Stimulated activated CD8-positive, alpha-beta memory T cell treated with anti-CD3 and anti-CD28 coated beads, Interleukin-4, amount 100 ng/mL, for 4 hours (primary cell): ENCODE measurements around the gene CEP162.
"Not testable (repeated sequence)": the region's sequence is repeated elsewhere in the genome, so short reads cannot be mapped to it uniquely, and the experiment has no call there.

Experiments used
- DNase-seq, 2 donors: peaks; one replicate each; pipeline ENCODE4 v3.0.0-alpha.2; 2020; ENCODE audit warnings: low read depth in 2 of 2, low spot score in 1 of 2

The CEP162 gene

DNA sequence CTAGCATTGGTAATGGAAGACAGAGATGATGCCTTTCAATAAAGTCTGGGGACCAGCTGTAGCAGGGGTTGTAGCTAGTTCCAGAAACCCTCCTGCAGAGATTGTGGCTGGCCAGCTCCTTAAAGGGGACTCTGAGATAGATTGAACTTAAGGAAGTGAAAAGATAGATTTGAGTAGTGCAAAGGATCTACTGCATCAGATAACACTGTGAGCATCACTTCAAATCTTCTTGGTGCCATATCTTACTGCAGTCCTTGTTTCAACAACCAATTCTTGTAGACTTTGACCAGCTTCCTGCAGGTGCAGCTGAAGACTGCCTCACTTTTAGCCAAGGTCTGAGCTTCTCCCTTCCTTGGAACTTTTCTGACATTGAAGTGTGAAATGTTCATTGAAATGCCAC is 14.8 kb upstream of the CEP162 start:
- DNase-seq = no peak

- no peak for DNase-seq
Measured at GRCh38 chr6:84228198-84228543, 728 bp upstream of the CEP162 start.

DNA sequence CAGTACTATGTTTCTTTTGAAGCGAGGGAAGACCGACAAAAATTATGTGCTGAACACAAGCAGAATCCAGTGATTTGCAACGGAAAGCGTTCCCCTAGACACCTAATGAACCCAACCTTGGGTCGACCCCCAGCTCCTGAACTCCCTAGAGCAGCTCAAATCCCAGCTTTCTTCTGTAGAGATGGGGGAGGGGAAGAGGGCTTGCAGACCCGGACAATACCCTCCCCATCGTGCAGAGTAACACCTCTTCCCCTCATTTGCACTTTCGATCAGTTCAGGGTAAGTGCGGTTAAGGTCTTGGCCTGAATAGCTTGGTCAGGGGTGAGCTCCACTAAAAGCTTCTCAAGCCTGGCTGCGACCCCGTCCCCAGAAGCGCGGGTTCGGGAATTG is 404 bp downstream of the CEP162 start:
- DNase-seq = no peak

- DNase-seq = no peak
Measured at GRCh38 chr6:84224251-84224650, 3.2 kb downstream of the CEP162 start.

GRCh38 chr6:84223608-84224007 is 3.8 kb downstream of the CEP162 start:
- DNase-seq = not testable (repeated sequence)

DNA sequence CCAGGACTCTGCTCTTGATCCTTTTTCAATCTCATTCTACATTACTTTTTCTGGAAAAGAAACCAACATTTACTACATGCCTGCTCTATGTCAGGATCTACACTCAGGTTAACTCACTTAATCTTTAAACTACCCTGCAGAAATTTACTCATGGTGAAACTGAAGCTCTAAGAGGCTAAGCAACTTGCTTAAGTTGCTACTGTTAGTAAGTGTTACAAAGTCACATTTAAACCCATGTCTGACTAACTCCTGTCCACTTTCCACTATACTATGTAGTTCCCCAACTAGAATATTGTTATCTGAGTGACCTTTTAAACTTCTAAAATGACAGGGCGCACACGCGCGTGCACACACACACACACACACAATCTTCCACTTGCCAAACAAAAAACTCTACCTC is 5.0 kb downstream of the CEP162 start:
- DNase-seq = no peak

GRCh38 chr6:84220809-84221409 is 6.5 kb downstream of the CEP162 start:
- DNase-seq = no peak

DNA sequence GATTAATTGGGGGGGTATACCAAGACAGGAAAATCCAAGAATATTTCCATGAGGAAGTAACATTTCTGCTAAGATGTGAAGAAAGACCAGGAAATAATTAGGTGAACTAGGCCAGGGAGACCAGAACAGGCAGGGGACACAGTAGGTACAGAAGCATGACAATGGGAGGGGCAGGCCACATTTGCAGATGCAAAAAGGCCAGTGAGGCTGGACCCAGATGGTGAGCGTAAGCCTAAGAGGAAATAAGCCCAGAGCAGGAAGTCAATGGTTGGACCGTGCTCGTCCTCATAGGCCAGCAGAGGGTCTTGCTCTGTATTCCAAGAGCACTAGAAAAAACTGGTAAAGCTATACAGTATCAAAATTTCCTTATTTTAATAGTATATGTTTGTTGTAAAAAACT is 9.4 kb downstream of the CEP162 start:
- DNase-seq = no peak

GRCh38 chr6:84213217-84213616 is 14.2 kb downstream of the CEP162 start:
- no peak for DNase-seq

- DNase-seq = no peak
Measured at GRCh38 chr6:84204011-84204410, 23.4 kb downstream of the CEP162 start.

DNA sequence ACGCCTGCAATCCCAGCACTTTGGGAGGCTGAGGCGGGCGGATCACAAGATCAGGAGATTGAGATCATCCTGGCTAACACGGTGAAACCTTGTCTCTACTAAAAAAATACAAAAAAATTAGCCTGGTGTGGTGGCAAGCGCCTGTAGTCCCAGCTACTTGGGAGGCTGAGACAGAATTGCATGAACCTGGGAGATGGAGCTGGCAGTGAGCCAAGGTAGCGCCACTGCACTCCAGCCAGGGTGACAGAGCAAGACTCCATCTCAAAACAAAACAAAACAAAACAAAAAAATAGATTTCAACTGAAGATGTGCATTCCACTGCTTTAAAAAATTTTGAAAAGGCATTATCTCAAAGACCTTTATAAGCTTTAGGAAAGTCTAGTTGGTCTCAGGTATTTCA is 27.5 kb downstream of the CEP162 start:
- not testable (repeated sequence) for DNase-seq

DNA sequence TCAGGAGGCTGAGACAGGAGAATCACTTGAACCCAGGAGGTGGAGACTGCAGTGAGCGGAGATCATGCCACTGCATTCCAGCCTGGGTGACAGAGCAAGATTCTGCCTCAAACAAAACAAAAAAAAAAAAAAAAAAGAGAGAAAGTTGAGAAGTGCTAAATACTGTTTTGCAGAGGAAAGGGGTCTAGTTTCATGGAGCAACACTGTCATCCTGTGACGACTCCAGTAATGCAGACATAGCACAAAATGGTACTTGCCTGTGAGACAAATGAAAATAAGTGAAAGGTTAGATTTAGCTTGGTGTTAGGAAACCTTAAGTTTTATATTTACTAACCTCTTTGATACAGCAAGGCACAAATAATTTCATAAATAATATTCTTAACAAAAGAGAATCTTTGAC is 29.7 kb downstream of the CEP162 start:
- DNase-seq = no peak

GRCh38 chr6:84193114-84193708 is 34.2 kb downstream of the CEP162 start:
- no peak for DNase-seq

GRCh38 chr6:84191802-84192201 is 35.6 kb downstream of the CEP162 start:
- DNase-seq = no peak

GRCh38 chr6:84189356-84189755 is 38.1 kb downstream of the CEP162 start:
- DNase-seq = not testable (repeated sequence)

DNA sequence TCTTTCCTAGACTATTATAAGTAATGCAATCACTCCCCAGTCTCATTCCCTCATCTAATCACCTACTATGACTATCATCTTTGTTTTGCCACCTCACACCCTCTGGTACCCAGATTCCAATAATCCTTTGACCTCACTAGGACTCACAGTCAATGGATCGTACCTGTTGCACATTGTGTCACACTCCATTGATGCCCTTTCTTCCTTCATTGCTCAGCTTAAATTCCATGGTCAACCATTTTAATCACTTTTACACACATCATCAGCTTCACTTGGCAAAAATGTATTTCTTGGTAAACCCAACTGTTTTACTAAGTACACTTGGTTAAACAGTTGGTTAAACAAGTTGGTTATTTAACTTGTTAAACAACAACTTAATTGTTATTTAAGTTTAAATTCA is 44.0 kb downstream of the CEP162 start:
- DNase-seq = no peak

DNA sequence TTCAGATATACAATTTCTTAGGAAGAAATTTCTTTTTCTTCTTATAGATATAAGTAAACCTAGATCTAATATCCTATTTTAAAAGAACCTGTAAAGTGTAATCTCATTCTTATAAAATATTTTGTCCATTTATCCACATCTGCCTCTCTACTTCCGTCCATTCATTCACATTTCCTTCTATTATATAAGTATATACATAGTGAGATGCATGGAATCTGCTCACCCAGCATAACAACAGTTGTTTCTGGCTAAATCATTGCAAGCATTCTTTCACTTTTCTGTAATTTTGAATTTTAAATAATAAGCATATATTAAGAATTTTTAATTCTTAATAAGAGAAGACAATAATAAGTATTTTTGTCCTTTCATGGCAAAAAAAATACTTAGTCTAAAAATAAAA is 45.4 kb downstream of the CEP162 start:
- no peak for DNase-seq

DNA sequence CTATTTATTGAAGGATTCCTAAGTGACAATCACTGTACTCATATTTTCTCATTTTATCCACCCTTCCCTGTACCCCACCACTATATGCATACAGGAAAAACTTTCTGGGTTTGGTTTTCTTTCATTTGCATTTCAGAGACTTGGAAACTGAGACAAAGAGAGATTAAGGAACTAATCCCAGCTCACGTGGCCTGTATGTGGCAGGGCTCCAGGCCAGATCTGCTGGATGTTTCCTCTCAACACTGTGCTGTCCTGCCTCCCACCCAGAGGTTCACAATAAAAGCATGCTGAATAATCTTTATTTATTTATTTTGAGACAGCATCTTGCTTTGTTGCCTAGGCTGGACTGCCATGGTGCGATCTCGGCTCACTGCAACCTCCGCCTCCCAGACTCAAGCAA is 50.2 kb downstream of the CEP162 start:
- DNase-seq = no peak

DNA sequence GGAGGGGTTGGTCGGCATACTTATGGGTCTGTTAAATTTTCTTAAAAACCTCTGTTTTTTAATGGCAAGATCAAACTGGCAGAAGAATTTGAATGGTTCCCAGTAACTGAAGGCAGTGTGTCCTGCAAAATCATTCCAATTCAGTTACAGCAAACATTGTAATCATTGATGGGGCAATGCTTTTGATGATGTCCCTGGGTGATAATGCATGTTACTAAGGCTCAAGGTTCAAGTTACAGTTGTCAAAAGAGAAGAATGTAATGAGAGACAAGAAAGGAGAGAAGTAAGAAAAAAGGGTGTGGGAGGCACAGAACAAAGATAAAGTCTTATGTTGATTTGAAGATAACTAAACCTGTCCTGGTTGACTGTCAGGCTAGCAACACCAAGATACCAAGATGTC is 54.9 kb downstream of the CEP162 start:
- no peak for DNase-seq

DNA sequence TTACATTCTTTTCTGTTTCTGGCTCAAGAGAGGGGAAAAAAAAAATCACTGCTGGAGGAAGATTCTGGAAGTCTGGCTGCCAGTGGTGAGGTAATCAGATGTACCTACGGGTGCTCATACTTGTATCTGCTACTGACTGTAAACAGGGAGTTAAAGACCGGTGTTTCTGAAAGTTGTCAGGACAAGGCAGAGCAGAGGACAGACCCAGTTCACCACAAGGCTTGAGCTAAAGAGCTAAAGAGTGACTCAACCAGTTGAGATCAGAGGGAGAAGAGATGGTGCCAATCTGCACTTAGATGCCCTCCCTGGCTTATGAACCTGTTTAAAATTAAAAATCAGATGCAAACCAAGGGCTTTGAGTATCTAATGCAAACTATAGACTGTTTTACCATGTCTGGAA is 55.4 kb downstream of the CEP162 start:
- DNase-seq = no peak

GRCh38 chr6:84167457-84167856 is 60.0 kb downstream of the CEP162 start:
- DNase-seq = no peak

GRCh38 chr6:84166395-84166794 is 61.0 kb downstream of the CEP162 start:
- no peak for DNase-seq

DNA sequence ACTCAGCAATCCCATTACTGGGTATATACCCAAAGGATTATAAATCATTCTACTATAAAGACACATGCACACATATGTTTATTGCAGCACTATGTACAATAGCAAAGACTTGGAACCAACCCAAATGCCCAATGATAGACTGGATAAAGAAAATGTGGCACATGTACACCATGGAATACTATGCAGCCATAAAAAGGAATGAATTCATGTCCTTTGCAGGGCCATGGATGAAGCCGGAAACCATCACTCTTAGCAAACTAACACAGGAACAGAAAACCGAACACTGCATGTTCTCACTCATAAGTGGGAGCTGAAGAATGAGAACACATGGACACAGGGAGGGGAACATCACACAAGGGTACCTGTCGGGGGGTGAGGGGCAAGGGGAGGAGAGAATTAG is 63.1 kb downstream of the CEP162 start:
- DNase-seq = not testable (repeated sequence)

GRCh38 chr6:84161190-84161589 is 66.3 kb downstream of the CEP162 start:
- DNase-seq = no peak
